ENCODE results near the gene CISH. TPM values are rescaled to one million over a fixed set of nuclear protein-coding genes. Genes with fewer than 3 reads are reported as not detected.

The CISH gene
- total and polyA plus RNA-seq, 2 of the 4 experiments (the other 2 are of a cell fraction), result 0.90 to 4.0 TPM

GRCh38 chr3:50642382-50642781 is 30.8 kb upstream of the CISH start:
- Histone ChIP-seq H2BK5ac (ENCODE audit: low read depth, low read length, poor library complexity, severe bottlenecking) (no peak overlapping the region), H3K4ac (ENCODE audit: low read depth, low read length) (no peak overlapping the region), H2AK5ac (ENCODE audit: low read depth, low read length) (no peak overlapping the region), H4K5ac (ENCODE audit: low read depth, low read length) (no peak overlapping the region), H3K9me1 (ENCODE audit: insufficient read depth, low read length) (peaks cover 11% of the 10 kb centered on the region), H3K9me3 (ENCODE audit: control insufficient read depth, insufficient read depth, low read length) (no peaks in the 10 kb centered on the region), H3K4me1 (ENCODE audit: control insufficient read depth, insufficient read depth, low read length) (peaks cover 6% of the 10 kb centered on the region), H4K8ac (ENCODE audit: low read depth in 2 of 2, low read length in 2 of 2) (no peak overlapping the region), H3K18ac (ENCODE audit: low read depth, low read length) (no peak overlapping the region), H3K23ac (ENCODE audit: low read depth, low read length) (no peak overlapping the region), H3K14ac (replicated peaks; ENCODE audit: low read depth, low read length) (no peak overlapping the region), H2AFZ (replicated peaks; ENCODE audit: low read length, poor library complexity) (no peak overlapping the region), H2AK9ac (replicated peaks; ENCODE audit: low read depth, low read length, poor library complexity) (no peak overlapping the region), H4K91ac (ENCODE audit: insufficient read depth, low read depth, low read length) (no peak overlapping the region), H2BK120ac (ENCODE audit: low read depth, low read length) (no peak overlapping the region), H3K9ac (ENCODE audit: low read depth, low read length) (no peak overlapping the region), H2BK15ac (ENCODE audit: low read depth, low read length) (no peak overlapping the region), H3K4me3 (ENCODE audit: insufficient read depth, low read depth, low read length) (no peak overlapping the region), H2BK20ac (ENCODE audit: low read depth, low read length) (no peak overlapping the region), H3K36me3 (ENCODE audit: control insufficient read depth, insufficient read depth, low read length) (peaks cover 6% of the 10 kb centered on the region), H3K56ac (ENCODE audit: extremely low read depth, insufficient read depth, low read length) (no peak overlapping the region), H3K27me3 (ENCODE audit: control insufficient read depth, insufficient read depth, low read length) (no peaks in the 10 kb centered on the region), H3K4me2 (ENCODE audit: low read depth, low read length) (no peak overlapping the region), H3K79me1 (ENCODE audit: low read depth in 1 of 2, low read length in 2 of 2) (peaks cover 0 to 8% of the 10 kb centered on the region in 2 experiments; a peak in 1 of 4 replicates), H3K27ac (ENCODE audit: insufficient read depth, low read length) (no peak overlapping the region), H4K20me1 (ENCODE audit: insufficient read depth, low read length) (peaks cover 10% of the 10 kb centered on the region)
- no peak for TF ChIP-seq RCOR1 (IDR thresholded peaks at IDR 0.05; ENCODE audit: insufficient replicate concordance, low read length)
- TF ChIP-seq MAFK (IDR thresholded peaks at IDR 0.05; ENCODE audit: low read depth, low read length), result no peak
- TF ChIP-seq CHD1 (IDR thresholded peaks at IDR 0.05; ENCODE audit: low read depth, low read length), result no peak
- no peak for TF ChIP-seq RAD21 (IDR thresholded peaks at IDR 0.05; ENCODE audit: low read length)
- no peak for TF ChIP-seq ELK1 (IDR thresholded peaks at IDR 0.05; ENCODE audit: borderline replicate concordance, low read depth, low read length)
- TF ChIP-seq POLR2A (IDR thresholded peaks at IDR 0.05; ENCODE audit: low read depth, low read length), result no peak
- no peak for TF ChIP-seq USF2 (IDR thresholded peaks at IDR 0.05; ENCODE audit: low read depth, low read length)
- TF ChIP-seq, protein P1, sequence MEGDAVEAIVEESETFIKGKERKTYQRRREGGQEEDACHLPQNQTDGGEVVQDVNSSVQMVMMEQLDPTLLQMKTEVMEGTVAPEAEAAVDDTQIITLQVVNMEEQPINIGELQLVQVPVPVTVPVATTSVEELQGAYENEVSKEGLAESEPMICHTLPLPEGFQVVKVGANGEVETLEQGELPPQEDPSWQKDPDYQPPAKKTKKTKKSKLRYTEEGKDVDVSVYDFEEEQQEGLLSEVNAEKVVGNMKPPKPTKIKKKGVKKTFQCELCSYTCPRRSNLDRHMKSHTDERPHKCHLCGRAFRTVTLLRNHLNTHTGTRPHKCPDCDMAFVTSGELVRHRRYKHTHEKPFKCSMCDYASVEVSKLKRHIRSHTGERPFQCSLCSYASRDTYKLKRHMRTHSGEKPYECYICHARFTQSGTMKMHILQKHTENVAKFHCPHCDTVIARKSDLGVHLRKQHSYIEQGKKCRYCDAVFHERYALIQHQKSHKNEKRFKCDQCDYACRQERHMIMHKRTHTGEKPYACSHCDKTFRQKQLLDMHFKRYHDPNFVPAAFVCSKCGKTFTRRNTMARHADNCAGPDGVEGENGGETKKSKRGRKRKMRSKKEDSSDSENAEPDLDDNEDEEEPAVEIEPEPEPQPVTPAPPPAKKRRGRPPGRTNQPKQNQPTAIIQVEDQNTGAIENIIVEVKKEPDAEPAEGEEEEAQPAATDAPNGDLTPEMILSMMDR (conservative IDR thresholded peaks at IDR 0.05; ENCODE audit: low read depth, low read length), result no peak
- POLR2A ChIA-PET (ENCODE audit: unreplicated experiment), result no interaction called here
- dilution Hi-C loops (cut with HindIII; ENCODE audit: low sequenced_read_pairs, unreplicated experiment) (no loop called here), in situ Hi-C loops (cut with MboI; ENCODE audit: low sequenced_read_pairs) (no loop called here), intact Hi-C loops (cut with micrococcal nuclease) (no loop called here)
- no CpG with 5 or more reads among the region's 1 CpG for WGBS, 2 experiments (ENCODE audit: extremely low coverage in 2 of 2, insufficient read length in 1 of 2)
- CTCF ChIA-PET, result no interaction called here
- no peak for ATAC-seq (ENCODE audit: low read depth)
- no peak for DNase-seq
- no TSS peak for BruUV-seq (replicated peaks)
